ENCODE data around the gene ANXA8.
"Not testable (repeated sequence)": the region's sequence is repeated elsewhere in the genome, so short reads cannot be mapped to it uniquely, and the experiment has no call there.

GRCh38 chr10:47461261-47461687 is 22.6 kb downstream of the ANXA8 start:
- peak; percentile 13 to 39 for TF ChIP-seq CTCF (IDR thresholded peaks at IDR 0.05; ENCODE audit: extremely low read depth in 1 of 2, insufficient read depth in 1 of 2, low read depth in 1 of 2, low read length in 2 of 2)
- not testable (repeated sequence) for TF ChIP-seq GATA2 (IDR thresholded peaks at IDR 0.05; ENCODE audit: insufficient read depth, insufficient read length, low read depth, low read length); FOS (IDR thresholded peaks at IDR 0.05; ENCODE audit: borderline replicate concordance, insufficient read depth, low read length); POLR2A (IDR thresholded peaks at IDR 0.05; ENCODE audit: low read depth, low read length); EZH2 (IDR thresholded peaks at IDR 0.05; ENCODE audit: borderline replicate concordance, low read depth, low read length, severe bottlenecking); POLR2AphosphoS5 (IDR thresholded peaks at IDR 0.05; ENCODE audit: insufficient read depth, low read depth, low read length); JUN (IDR thresholded peaks at IDR 0.05; ENCODE audit: borderline replicate concordance, insufficient read depth, insufficient read length, low read depth); MAX (IDR thresholded peaks at IDR 0.05; ENCODE audit: insufficient read depth, insufficient read length)

Data from endothelial cell of umbilical vein (primary cell).